ENCODE data around the gene LIFR.

DNA sequence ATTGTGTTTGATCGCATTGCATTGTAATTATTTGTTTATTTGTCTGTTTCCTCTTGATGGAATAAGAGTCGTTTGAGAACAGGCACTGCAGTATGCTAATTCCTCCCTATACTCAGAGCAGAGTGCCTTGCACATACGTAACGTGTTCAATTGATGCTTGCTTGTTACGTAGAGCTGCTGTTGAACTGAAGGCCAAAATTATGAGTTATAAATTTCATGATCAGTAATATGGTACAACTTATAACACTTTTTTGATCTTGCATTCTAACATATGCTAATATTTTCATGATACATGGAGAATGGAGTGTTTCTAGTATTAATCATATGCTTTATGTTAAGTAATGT, 26.5 kb upstream of the LIFR start:
- TF ChIP-seq, protein P1, sequence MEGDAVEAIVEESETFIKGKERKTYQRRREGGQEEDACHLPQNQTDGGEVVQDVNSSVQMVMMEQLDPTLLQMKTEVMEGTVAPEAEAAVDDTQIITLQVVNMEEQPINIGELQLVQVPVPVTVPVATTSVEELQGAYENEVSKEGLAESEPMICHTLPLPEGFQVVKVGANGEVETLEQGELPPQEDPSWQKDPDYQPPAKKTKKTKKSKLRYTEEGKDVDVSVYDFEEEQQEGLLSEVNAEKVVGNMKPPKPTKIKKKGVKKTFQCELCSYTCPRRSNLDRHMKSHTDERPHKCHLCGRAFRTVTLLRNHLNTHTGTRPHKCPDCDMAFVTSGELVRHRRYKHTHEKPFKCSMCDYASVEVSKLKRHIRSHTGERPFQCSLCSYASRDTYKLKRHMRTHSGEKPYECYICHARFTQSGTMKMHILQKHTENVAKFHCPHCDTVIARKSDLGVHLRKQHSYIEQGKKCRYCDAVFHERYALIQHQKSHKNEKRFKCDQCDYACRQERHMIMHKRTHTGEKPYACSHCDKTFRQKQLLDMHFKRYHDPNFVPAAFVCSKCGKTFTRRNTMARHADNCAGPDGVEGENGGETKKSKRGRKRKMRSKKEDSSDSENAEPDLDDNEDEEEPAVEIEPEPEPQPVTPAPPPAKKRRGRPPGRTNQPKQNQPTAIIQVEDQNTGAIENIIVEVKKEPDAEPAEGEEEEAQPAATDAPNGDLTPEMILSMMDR (IDR thresholded peaks at IDR 0.05; ENCODE audit: poor library complexity, severe bottlenecking): no peak
- TF ChIP-seq POLR2AphosphoS5 (IDR thresholded peaks at IDR 0.05) (no peak), MXI1 (conservative IDR thresholded peaks at IDR 0.05; ENCODE audit: poor library complexity, severe bottlenecking) (no peak)

All from neural cell (in vitro differentiated cells).